Measurements from ENCODE around the gene MMRN2.

DNA sequence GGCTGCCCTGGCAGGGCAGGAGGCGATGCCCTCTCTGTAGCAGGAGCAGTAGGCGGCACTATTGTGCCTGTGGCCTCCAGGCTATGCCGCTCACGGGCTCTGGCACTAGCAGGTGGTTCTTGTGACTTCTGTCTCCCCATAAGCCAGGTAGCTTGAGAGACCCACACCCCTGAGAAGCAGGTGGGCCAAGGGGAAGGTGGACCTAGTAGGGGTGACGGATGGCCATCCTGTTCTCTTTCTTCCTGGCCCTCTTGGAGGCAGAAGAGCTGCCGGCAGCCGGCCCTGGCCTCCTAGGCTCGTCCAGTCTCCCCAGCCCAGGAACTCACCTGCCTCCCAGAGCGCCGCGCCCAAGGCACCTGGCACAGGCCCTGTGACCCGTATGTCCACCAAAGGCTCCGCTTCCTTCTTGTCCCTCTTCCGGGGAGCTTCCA lies 15.4 kb downstream of the MMRN2 start:
- no peak for TF ChIP-seq TARDBP (IDR thresholded peaks at IDR 0.05)
- TF ChIP-seq FOXM1 (IDR thresholded peaks at IDR 0.05; ENCODE audit: borderline replicate concordance): no peak
- TF ChIP-seq CTBP1 (IDR thresholded peaks at IDR 0.05; ENCODE audit: borderline replicate concordance): no peak
- no peak for TF ChIP-seq HDGF (IDR thresholded peaks at IDR 0.05; ENCODE audit: borderline replicate concordance)
